Measurements from ENCODE around the gene ATF1.

The ATF1 gene

GRCh38 chr12:50763639-50764285 is at the start of gene ATF1:
Gene ATF1, plus strand, starts transcription at chr12:50764101. Its CDS starts 16,045 bp downstream, at chr12:50780146.
- peak; percentile 79 for DNase-seq (ENCODE audit: low read depth)

GRCh38 chr12:50715174-50715573 is 48.7 kb upstream of the ATF1 start:
- DNase-seq (ENCODE audit: low read depth), result no peak

DNA sequence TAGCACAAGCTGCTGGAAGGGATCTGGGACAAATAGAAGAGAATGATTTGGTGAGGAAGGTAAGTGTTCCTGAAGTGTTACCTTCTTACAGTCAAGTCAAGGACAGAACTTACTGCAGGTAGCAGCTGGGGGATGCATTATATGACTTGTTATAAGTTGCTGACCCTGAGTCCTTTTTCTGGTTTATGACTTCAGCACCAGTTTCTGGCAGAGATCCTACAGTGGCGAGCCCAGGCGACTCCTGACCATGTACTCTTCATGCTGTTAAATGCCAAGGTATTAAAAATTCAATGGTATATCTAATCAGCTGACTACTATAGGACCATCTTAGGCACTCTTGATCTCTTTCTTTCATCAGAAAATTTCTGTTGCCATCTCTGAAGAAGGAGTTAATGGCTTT is 45.1 kb upstream of the ATF1 start:
- no peak for DNase-seq (ENCODE audit: low read depth)

GRCh38 chr12:50720085-50720484 is 43.8 kb upstream of the ATF1 start:
- DNase-seq (ENCODE audit: low read depth), result no peak

GRCh38 chr12:50720501-50720900 is 43.4 kb upstream of the ATF1 start:
- DNase-seq (ENCODE audit: low read depth), result no peak

DNA sequence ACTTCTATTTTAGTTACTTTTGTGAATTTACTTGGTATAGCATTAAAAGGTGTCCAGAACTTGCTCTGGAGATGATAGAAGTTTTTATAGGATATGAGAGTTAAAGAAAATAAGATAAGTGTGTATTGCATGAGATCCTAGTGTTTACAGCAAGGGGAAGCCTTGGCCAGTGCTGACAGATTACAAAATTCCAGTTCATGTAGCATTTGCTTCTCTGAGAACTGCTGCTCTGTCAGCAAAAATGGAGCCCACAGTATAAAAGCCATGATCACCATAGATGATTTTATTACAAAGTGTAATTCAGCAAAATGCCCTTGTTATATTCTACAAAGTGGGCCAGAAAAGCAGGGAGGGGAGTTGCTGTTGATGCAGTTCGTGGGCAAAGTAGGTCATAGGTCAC is 40.0 kb upstream of the ATF1 start:
- DNase-seq (ENCODE audit: low read depth), result no peak

- no peak for DNase-seq (ENCODE audit: low read depth)
These were observed 38.6 kb upstream of the ATF1 start for GRCh38 chr12:50725011-50725942.

GRCh38 chr12:50727466-50727865 is 36.4 kb upstream of the ATF1 start:
- DNase-seq (ENCODE audit: low read depth), result no peak

GRCh38 chr12:50728417-50728816 is 35.5 kb upstream of the ATF1 start:
- no peak for DNase-seq (ENCODE audit: low read depth)

GRCh38 chr12:50728841-50729240 is 35.1 kb upstream of the ATF1 start:
- no peak for DNase-seq (ENCODE audit: low read depth)

DNA sequence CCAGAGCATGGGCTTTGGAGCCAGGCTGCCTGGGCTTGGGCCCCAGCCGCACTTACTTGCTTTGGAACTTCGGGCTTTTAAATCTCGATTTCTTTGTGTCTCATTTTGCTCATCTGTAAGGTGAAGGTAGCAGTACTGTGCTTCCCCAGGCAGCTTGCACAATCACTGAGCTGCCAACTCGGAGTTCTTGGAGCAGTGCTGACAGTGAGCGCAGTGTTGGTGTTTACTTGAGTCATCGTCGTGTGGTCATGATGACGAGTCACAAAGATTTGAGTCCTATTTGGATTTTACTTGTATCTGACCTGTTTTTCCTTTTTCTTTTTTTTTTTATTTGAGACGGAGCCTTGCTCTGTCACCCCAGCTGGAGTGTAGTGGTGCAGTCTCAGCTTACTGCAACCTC is 31.3 kb upstream of the ATF1 start:
- DNase-seq (ENCODE audit: low read depth), result no peak

- DNase-seq (ENCODE audit: low read depth), result no peak
These were observed 30.2 kb upstream of the ATF1 start for GRCh38 chr12:50733706-50734105.

- no peak for DNase-seq (ENCODE audit: low read depth)
These were observed 29.3 kb upstream of the ATF1 start for GRCh38 chr12:50734409-50735263.

DNA sequence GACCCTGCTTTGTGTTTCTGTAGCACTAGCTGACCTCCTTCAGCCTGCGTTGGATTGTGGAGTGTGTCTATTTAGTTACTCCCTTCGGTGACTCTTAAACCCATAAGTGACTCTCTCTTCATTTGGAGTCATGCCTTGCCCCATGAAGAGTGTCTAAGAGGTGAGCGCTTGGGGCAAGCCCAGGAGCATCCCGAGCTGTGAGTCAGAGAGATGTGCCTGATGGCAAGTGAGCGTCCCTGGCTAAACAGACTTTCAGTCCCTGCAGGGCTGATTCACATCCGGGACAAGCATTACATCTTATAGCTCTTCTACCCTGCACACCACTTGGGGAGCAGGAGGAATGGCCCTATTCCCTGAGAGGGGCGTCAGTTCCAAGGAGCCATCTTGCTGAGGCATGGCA is 24.3 kb upstream of the ATF1 start:
- no peak for DNase-seq (ENCODE audit: low read depth)

DNA sequence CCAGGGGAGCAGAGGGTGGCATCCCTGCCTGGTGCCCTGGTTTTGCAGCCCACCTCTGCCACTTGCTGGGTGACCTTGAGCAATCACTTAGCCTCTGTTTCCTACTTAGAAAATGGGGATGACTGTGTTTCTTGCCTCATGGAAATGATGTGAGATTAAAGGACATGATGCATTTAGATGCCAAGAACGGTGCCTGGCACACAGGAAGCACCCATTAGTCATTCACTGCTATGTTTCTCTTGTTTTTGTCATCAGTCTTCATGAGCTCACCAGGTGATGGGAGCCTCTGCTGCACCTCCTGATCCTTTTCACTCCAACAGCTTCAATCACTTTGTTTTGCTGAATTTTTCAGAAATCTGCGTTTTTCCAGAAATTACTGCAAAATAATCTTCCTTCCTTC is 23.6 kb upstream of the ATF1 start:
- DNase-seq (ENCODE audit: low read depth), result no peak

GRCh38 chr12:50742776-50743175 is 21.1 kb upstream of the ATF1 start:
- no peak for DNase-seq (ENCODE audit: low read depth)

GRCh38 chr12:50745861-50746260 is 18.0 kb upstream of the ATF1 start:
- no peak for DNase-seq (ENCODE audit: low read depth)

GRCh38 chr12:50746431-50746830 is 17.5 kb upstream of the ATF1 start:
- DNase-seq (ENCODE audit: low read depth), result no peak

- DNase-seq (ENCODE audit: low read depth), result no peak
These were observed 16.1 kb upstream of the ATF1 start for GRCh38 chr12:50747817-50748216.

GRCh38 chr12:50749459-50749882 is 14.4 kb upstream of the ATF1 start:
- no peak for DNase-seq (ENCODE audit: low read depth)

DNA sequence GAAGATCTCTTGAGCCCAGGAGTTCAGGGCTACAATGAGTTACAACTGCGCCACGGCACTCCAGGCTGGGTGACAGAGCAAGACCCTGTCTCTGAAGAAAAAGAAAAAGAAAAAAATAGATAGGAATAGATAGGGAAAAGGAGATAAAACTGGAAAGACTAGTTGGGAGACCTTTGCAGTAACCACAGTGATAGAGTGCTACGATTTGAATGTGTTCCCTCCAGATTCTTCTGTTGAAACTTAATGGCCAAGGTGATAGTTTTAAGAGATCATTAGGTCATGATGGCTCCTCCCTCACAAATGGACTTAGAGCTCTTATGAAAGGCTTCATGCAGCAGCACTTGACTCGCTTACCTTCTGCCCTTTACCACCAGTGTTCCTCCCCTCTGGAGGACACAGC is 13.5 kb upstream of the ATF1 start:
- no peak for DNase-seq (ENCODE audit: low read depth)

DNA sequence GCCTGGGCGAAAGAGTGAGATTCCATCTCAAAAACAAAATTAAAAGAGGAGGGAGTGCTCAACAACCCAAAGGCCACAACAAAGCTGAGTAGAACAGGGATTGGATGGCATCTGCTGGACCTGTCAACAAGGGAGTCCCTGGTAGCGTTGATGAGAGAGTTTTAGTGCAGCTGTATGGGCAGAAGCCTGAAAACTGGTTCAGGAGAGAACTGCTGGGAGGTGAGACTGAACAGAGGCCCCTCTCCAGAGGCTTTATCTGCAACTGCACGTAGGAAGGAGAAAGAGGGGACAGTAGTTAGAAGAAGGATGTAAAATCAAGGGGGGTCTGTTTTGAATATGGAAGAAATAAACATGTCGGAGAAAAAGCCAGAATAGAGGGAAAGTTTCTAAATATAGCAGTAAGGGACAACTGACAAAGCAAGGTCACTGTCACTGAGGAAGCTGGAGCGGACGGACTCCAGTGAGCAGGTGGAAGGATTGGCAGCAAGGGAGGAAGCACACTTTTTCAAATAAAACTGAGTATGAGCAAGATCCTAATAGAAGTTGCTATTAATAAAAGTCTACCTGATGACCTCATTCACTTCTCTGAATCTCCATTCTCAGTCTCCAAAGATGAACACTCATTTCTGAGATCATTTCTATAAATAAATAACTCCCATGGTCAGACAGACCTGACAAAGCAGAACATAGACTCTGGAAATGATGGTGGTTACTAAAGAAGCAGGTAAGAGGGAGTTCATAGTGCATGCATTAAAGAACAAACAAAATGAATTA is 11.8 kb upstream of the ATF1 start:
- DNase-seq (ENCODE audit: low read depth), result no peak

Measured in activated T-cell treated with anti-CD3 and anti-CD28 coated beads for 1 hour (primary cell).